GM23338 (cell line): ENCODE measurements around the gene PRSS8. TPM values are rescaled to one million over a fixed set of nuclear protein-coding genes. Genes with fewer than 3 reads are reported as not detected.
"Not testable (repeated sequence)": the region's sequence is repeated elsewhere in the genome, so short reads cannot be mapped to it uniquely, and the experiment has no call there.

ENCODE experiments used
- ATAC-seq: fragments of 200-7000 bp; cut with Tn5 transposase; 3 replicates; pipeline ENCODE4 v1.9.1; 2020
- DNase-seq: peaks from one replicate; pipeline ENCODE4 v3.0.0-alpha.2; 2015; ENCODE audit warnings: low spot score
- H2AFZ ChIP-seq: fragments of 200-600 bp; sonication (generic); 2 replicates; pipeline ENCODE4 v1.8.0; 2016; ENCODE audit warnings: antibody characterized with exemption, mild to moderate bottlenecking, moderate library complexity
- H3F3A ChIP-seq: fragments of 200-600 bp; sonication (generic); replicated peaks from 2 replicates; pipeline ENCODE4 v1.8.0; 2017; ENCODE audit warnings: antibody characterized with exemption, mixed run types, low read depth
- H3K27ac ChIP-seq: fragments of 200-600 bp; sonication (generic); 2 replicates; pipeline ENCODE4 v1.6.1; 2016; ENCODE audit warnings: low read depth
- H3K27me3 ChIP-seq: fragments of 200-600 bp; sonication (generic); 2 replicates; pipeline ENCODE4 v1.8.0; 2016; ENCODE audit warnings: mild to moderate bottlenecking, mixed run types, moderate library complexity; ENCODE audit not compliant: insufficient read depth
- H3K36me3 ChIP-seq: fragments of 200-600 bp; sonication (generic); 2 replicates; pipeline ENCODE4 v1.8.0; 2016; ENCODE audit warnings: mild to moderate bottlenecking; ENCODE audit not compliant: insufficient read depth
- H3K4me1 ChIP-seq: fragments of 200-600 bp; sonication (generic); 2 replicates; pipeline ENCODE4 v1.8.0; 2016; ENCODE audit warnings: mild to moderate bottlenecking, moderate library complexity; ENCODE audit not compliant: insufficient read depth
- H3K4me2 ChIP-seq: fragments of 200-600 bp; sonication (generic); 2 replicates; pipeline ENCODE4 v1.7.1; 2017; ENCODE audit warnings: mixed run types
- H3K4me3 ChIP-seq: fragments of 200-600 bp; sonication (generic); 2 replicates; pipeline ENCODE4 v1.6.1; 2016; ENCODE audit warnings: mixed run types
- H3K79me2 ChIP-seq: fragments of 200-600 bp; sonication (generic); replicated peaks from 2 replicates; pipeline ENCODE4 v1.8.0; 2017; ENCODE audit warnings: mild to moderate bottlenecking; ENCODE audit not compliant: insufficient read depth
- H3K9me2 ChIP-seq: fragments of 200-600 bp; sonication (generic); 2 replicates; pipeline ENCODE4 v1.8.0; 2017; ENCODE audit not compliant: insufficient read depth
- H4K20me1 ChIP-seq: fragments of 200-600 bp; sonication (generic); replicated peaks from 2 replicates; pipeline ENCODE4 v1.8.0; 2017; ENCODE audit warnings: mild to moderate bottlenecking; ENCODE audit not compliant: insufficient read depth
- H3K27ac Mint-ChIP-seq: 2 replicates; pipeline ENCODE4 v1.8.0; 2020; ENCODE audit warnings: inconsistent platforms, mild to moderate bottlenecking, moderate library complexity, mixed read lengths
- H3K27me3 Mint-ChIP-seq: 3 replicates; pipeline ENCODE4 v1.8.0; 2022; ENCODE audit warnings: low read depth, mild to moderate bottlenecking, moderate library complexity, mixed read lengths, inconsistent platforms; ENCODE audit not compliant: insufficient read depth, poor library complexity
- H3K36me3 Mint-ChIP-seq: 3 replicates; pipeline ENCODE4 v1.8.0; 2021; ENCODE audit warnings: low read depth, mild to moderate bottlenecking, inconsistent platforms, moderate library complexity, mixed read lengths
- H3K4me1 Mint-ChIP-seq: 3 replicates; pipeline ENCODE4 v1.8.0; 2020; ENCODE audit warnings: mild to moderate bottlenecking, inconsistent platforms, mixed read lengths
- H3K4me3 Mint-ChIP-seq: 3 replicates; pipeline ENCODE4 v1.8.0; 2021; ENCODE audit warnings: moderate library complexity, mild to moderate bottlenecking, inconsistent platforms, mixed read lengths
- H3K9me3 Mint-ChIP-seq: 3 replicates; pipeline ENCODE4 v1.8.0; 2020; ENCODE audit warnings: moderate library complexity, mild to moderate bottlenecking, inconsistent platforms, mixed read lengths
- polyA plus RNA-seq: library from polyadenylated mRNA; unstranded; fragments of >200 nt; fragmentation: Nextera tagmentation; extraction: Ambion mirVana; gene quantifications from 2 replicates; pipeline ENCODE4 v1.2.1, GENCODE V29; 2016
- total RNA-seq: library from RNA; depleted of rRNA; stranded (reverse); fragments of >200 nt; shearing (Covaris generic); gene quantifications from 2 replicates; pipeline ENCODE4 v1.2.3, GENCODE V29; 2014
- TF ChIP-seq, protein P1 (sequence below): fragments of 250-450 bp; sonication (Bioruptor Pico); IDR thresholded peaks from 2 replicates; pipeline ENCODE4 v1.5.0; 2020; ENCODE audit warnings: mild to moderate bottlenecking, moderate library complexity

The PRSS8 gene
- total and polyA plus RNA-seq, 2 experiments from 2014 or later: 65.3 to 75.9 TPM

DNA sequence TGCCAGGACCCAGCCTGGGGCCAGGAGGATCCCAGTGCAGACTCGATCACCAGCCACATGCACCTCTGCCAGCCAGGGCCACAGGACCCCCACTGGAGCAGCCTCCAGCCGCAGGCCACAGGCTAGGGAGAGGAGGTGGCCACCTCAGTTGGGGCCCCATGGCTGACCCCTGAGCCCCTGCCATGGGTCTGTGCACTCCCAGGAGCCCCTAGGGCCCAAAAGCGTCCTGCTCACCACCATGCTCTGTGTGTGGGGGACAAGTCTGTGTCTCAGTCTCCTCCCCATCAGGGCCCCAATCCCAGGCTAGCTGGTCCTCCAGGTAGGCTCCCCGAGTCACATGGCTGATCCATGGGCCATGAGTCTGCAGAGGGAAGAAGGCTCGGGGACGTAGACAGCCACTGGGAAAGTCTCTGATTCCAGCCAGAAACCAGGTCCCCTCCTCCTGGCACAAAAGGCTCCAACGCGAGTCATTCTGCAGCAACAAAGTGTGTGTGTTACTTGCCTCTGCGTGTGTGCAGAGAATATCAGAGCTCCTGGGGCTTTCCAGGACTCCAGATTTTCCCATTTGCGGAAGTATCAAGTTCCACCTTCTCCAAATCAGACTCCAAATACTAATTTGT lies 6.1 kb upstream of the PRSS8 start (continued):
- TF ChIP-seq, protein P1, sequence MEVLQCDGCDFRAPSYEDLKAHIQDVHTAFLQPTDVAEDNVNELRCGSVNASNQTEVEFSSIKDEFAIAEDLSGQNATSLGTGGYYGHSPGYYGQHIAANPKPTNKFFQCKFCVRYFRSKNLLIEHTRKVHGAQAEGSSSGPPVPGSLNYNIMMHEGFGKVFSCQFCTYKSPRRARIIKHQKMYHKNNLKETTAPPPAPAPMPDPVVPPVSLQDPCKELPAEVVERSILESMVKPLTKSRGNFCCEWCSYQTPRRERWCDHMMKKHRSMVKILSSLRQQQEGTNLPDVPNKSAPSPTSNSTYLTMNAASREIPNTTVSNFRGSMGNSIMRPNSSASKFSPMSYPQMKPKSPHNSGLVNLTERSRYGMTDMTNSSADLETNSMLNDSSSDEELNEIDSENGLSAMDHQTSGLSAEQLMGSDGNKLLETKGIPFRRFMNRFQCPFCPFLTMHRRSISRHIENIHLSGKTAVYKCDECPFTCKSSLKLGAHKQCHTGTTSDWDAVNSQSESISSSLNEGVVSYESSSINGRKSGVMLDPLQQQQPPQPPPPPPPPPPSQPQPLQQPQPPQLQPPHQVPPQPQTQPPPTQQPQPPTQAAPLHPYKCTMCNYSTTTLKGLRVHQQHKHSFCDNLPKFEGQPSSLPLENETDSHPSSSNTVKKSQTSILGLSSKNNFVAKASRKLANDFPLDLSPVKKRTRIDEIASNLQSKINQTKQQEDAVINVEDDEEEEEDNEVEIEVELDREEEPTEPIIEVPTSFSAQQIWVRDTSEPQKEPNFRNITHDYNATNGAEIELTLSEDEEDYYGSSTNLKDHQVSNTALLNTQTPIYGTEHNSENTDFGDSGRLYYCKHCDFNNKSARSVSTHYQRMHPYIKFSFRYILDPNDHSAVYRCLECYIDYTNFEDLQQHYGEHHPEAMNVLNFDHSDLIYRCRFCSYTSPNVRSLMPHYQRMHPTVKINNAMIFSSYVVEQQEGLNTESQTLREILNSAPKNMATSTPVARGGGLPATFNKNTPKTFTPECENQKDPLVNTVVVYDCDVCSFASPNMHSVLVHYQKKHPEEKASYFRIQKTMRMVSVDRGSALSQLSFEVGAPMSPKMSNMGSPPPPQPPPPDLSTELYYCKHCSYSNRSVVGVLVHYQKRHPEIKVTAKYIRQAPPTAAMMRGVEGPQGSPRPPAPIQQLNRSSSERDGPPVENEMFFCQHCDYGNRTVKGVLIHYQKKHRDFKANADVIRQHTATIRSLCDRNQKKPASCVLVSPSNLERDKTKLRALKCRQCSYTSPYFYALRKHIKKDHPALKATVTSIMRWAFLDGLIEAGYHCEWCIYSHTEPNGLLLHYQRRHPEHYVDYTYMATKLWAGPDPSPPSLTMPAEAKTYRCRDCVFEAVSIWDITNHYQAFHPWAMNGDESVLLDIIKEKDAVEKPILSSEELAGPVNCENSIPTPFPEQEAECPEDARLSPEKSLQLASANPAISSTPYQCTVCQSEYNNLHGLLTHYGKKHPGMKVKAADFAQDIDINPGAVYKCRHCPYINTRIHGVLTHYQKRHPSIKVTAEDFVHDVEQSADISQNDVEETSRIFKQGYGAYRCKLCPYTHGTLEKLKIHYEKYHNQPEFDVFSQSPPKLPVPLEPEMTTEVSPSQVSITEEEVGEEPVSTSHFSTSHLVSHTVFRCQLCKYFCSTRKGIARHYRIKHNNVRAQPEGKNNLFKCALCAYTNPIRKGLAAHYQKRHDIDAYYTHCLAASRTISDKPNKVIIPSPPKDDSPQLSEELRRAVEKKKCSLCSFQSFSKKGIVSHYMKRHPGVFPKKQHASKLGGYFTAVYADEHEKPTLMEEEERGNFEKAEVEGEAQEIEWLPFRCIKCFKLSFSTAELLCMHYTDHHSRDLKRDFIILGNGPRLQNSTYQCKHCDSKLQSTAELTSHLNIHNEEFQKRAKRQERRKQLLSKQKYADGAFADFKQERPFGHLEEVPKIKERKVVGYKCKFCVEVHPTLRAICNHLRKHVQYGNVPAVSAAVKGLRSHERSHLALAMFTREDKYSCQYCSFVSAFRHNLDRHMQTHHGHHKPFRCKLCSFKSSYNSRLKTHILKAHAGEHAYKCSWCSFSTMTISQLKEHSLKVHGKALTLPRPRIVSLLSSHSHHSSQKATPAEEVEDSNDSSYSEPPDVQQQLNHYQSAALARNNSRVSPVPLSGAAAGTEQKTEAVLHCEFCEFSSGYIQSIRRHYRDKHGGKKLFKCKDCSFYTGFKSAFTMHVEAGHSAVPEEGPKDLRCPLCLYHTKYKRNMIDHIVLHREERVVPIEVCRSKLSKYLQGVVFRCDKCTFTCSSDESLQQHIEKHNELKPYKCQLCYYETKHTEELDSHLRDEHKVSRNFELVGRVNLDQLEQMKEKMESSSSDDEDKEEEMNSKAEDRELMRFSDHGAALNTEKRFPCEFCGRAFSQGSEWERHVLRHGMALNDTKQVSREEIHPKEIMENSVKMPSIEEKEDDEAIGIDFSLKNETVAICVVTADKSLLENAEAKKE (CRISPR knock-in tag): no peak

- H3K4me2 ChIP-seq: peak overlapping the region; percentile 74
- H3K9me2 ChIP-seq, H3K36me3 Mint-ChIP-seq, H2AFZ ChIP-seq, H4K20me1 ChIP-seq, H3K4me3 ChIP-seq, H3K79me2 ChIP-seq, H3K4me3 Mint-ChIP-seq, H3K9me3 Mint-ChIP-seq, H3K36me3 ChIP-seq, H3K27ac Mint-ChIP-seq, ATAC-seq, DNase-seq: not testable (repeated sequence)
- H3K27ac ChIP-seq: peak overlapping the region; percentile 80; the same call in 1 of the 2 replicates
- peaks cover 20% of the 10 kb centered on the region for H3K4me1 ChIP-seq
- H3K27me3 ChIP-seq: peaks cover 21% of the 10 kb centered on the region
- peaks cover 40% of the 10 kb centered on the region for H3K27me3 Mint-ChIP-seq
- peaks cover 37% of the 10 kb centered on the region for H3K4me1 Mint-ChIP-seq
- 0 out of 2 replicates have a peak, but pooled peaks cover 14% of the 10 kb centered on the region for H3F3A ChIP-seq
These were observed 5.5 kb upstream of the PRSS8 start for GRCh38 chr16:31141071-31141469.
